Activated T-helper 2 cell treated with anti-CD3 and anti-CD28 coated beads, Interferon-gamma antibody, Interleukin-2, Interleukin-4, amounts not matched to agents 10 μg/mL and 5 μg/mL and 100 μg/mL, durations not matched to agents 14 hours and 24 hours and 36 hours (primary cell): ENCODE measurements around the gene CHCHD5. TPM values are rescaled to one million over a fixed set of nuclear protein-coding genes. Genes with fewer than 3 reads are reported as not detected.
"Not testable (repeated sequence)": the region's sequence is repeated elsewhere in the genome, so short reads cannot be mapped to it uniquely, and the experiment has no call there.

Experiments used
- DNase-seq: peaks from one replicate; pipeline ENCODE4 v3.0.0; 2021; ENCODE audit warnings: low spot score
- H3K27ac Mint-ChIP-seq: one replicate; pipeline ENCODE4 v1.8.0; 2021; ENCODE audit warnings: mixed read lengths
- H3K27me3 Mint-ChIP-seq: one replicate; pipeline ENCODE4 v1.8.0; 2021; ENCODE audit warnings: low read depth, mixed read lengths
- H3K36me3 Mint-ChIP-seq: one replicate; pipeline ENCODE4 v1.8.0; 2021; ENCODE audit warnings: low read depth, mixed read lengths
- H3K4me1 Mint-ChIP-seq: one replicate; pipeline ENCODE4 v1.8.0; 2021; ENCODE audit warnings: low read depth, mixed read lengths
- H3K4me3 Mint-ChIP-seq: one replicate; pipeline ENCODE4 v1.8.0; 2021; ENCODE audit warnings: low read depth, mild to moderate bottlenecking, moderate library complexity, mixed read lengths
- H3K9me3 Mint-ChIP-seq: one replicate; pipeline ENCODE4 v1.8.0; 2021; ENCODE audit warnings: mixed read lengths
- intact Hi-C: fragments of 100-400 bp; cut with micrococcal nuclease; formaldehyde crosslinking; loops from one replicate; pipeline ENCODE4 v1.15.1; 2023
- total RNA-seq: library from RNA; stranded (reverse); gene quantifications from 2 replicates; pipeline ENCODE4 v1.2.3, GENCODE V29; 2022

The CHCHD5 gene
- total RNA-seq, 1 donor from 2014 or later: 36.7 TPM

DNA sequence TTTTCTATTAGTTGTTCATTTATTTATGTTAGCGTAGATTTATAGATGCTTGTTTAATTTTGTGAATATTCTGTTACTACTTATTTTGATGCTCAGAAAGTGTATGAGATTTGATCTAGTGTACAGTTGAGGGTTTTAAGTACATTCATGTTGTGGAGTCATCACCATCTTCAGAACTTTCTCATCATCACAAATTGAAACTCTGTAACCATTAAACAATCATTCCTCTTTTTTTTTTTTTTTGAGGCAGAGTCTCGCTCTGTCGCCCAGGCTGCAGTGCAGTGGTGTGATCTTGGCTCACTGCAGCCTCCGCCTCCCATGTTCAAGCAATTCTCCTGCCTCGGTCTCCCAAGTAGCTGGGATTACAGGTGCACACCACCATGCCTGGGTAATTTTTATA is 17.9 kb upstream of the CHCHD5 start:
- intact Hi-C loops, H3K9me3 Mint-ChIP-seq, DNase-seq, H3K4me3 Mint-ChIP-seq, H3K27me3 Mint-ChIP-seq: not testable (repeated sequence)
- H3K36me3 Mint-ChIP-seq: peaks cover 86% of the 10 kb centered on the region
- peaks cover 11% of the 10 kb centered on the region for H3K4me1 Mint-ChIP-seq
- peak overlapping the region; percentile 60 for H3K27ac Mint-ChIP-seq

- no peaks in the 10 kb centered on the region for H3K27me3 Mint-ChIP-seq
- no peak for DNase-seq
- H3K4me3 Mint-ChIP-seq: no peak overlapping the region
- intact Hi-C loops: no loop called here
- no peak overlapping the region for H3K27ac Mint-ChIP-seq
- H3K4me1 Mint-ChIP-seq: no peaks in the 10 kb centered on the region
- peaks cover 86% of the 10 kb centered on the region for H3K36me3 Mint-ChIP-seq
- no peaks in the 10 kb centered on the region for H3K9me3 Mint-ChIP-seq
These were observed 12.4 kb upstream of the CHCHD5 start for GRCh38 chr2:112572005-112572404.

GRCh38 chr2:112577756-112578155 is 6.7 kb upstream of the CHCHD5 start:
- no peaks in the 10 kb centered on the region for H3K27me3 Mint-ChIP-seq
- peaks cover 42% of the 10 kb centered on the region for H3K36me3 Mint-ChIP-seq
- H3K4me1 Mint-ChIP-seq: peaks cover 7% of the 10 kb centered on the region
- no peak overlapping the region for H3K27ac Mint-ChIP-seq
- H3K4me3 Mint-ChIP-seq: no peak overlapping the region
- H3K9me3 Mint-ChIP-seq: no peaks in the 10 kb centered on the region
- intact Hi-C loops: no loop called here
- DNase-seq: no peak

- no peaks in the 10 kb centered on the region for H3K27me3 Mint-ChIP-seq
- peaks cover 29% of the 10 kb centered on the region for H3K36me3 Mint-ChIP-seq
- H3K9me3 Mint-ChIP-seq: no peaks in the 10 kb centered on the region
- H3K4me3 Mint-ChIP-seq: no peak overlapping the region
- DNase-seq: no peak
- H3K27ac Mint-ChIP-seq: no peak overlapping the region
- H3K4me1 Mint-ChIP-seq: peaks cover 15% of the 10 kb centered on the region
- intact Hi-C loops: no loop called here
These were observed 5.2 kb upstream of the CHCHD5 start for GRCh38 chr2:112579241-112579640.

DNA sequence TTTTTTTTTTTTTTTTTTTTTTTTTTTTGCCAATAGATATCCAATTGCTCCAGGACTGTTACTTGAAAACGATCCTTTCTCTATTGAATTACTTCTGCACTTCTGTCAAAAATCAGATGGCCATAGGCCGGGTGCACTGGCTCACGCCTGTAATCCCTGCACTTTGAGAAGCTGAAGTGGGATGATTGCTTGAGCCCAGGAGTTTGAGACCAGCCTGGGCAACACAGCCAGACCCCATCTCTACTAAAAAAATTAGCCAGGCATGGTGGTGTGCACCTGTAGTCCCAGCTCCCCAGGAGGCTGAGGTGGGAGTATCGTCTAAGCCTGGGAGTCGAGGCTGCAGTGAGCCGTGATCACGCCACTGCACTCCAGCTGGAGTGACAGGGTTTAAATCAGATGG is 4.3 kb upstream of the CHCHD5 start:
- H3K27me3 Mint-ChIP-seq: no peaks in the 10 kb centered on the region
- no peak overlapping the region for H3K27ac Mint-ChIP-seq

DNA sequence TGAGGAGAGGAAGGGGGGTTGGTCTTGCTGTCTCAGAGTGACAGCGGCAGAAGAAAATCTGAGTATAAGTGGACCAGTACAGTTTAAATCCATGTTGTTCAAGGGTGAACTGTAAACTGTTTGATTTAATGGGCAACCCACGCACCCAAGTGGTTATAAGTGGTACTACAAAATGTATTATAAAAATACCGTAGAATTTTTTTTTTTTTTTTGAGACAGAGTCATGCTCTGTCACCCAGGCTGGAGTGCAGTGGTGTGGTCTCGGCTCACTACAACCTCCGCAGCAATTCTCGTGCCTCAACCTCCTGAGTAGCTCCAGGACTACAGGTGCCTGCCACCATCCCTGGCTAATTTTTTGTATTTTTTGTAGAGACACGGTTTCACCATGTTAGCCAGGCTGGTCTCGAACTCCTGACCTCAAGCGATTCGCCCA is 2.1 kb upstream of the CHCHD5 start:
- no peaks in the 10 kb centered on the region for H3K27me3 Mint-ChIP-seq
- no peaks in the 10 kb centered on the region for H3K9me3 Mint-ChIP-seq
- peaks cover 28% of the 10 kb centered on the region for H3K4me1 Mint-ChIP-seq
- H3K36me3 Mint-ChIP-seq: peaks cover 20% of the 10 kb centered on the region
- H3K4me3 Mint-ChIP-seq: peak overlapping the region; percentile 10
- peak overlapping the region; percentile 50 for H3K27ac Mint-ChIP-seq
- intact Hi-C loops: loop anchor here (5.0 kb wide), 4 partner anchors 305 to 700 kb away; partner anchors contain the start of genes ANAPC1, ZC3H6 and ZC3H8
- DNase-seq: no peak

More for the DNA sequence above, 4.3 kb upstream of the CHCHD5 start:
- intact Hi-C loops: loop anchor here (5.0 kb wide), 4 partner anchors 303 to 698 kb away; partner anchors contain the start of genes ANAPC1, ZC3H6 and ZC3H8
- Mint-ChIP-seq H3K36me3 (peaks cover 27% of the 10 kb centered on the region), H3K9me3 (no peaks in the 10 kb centered on the region), H3K4me3 (no peak overlapping the region), H3K4me1 (peaks cover 19% of the 10 kb centered on the region)
- no peak for DNase-seq

DNA sequence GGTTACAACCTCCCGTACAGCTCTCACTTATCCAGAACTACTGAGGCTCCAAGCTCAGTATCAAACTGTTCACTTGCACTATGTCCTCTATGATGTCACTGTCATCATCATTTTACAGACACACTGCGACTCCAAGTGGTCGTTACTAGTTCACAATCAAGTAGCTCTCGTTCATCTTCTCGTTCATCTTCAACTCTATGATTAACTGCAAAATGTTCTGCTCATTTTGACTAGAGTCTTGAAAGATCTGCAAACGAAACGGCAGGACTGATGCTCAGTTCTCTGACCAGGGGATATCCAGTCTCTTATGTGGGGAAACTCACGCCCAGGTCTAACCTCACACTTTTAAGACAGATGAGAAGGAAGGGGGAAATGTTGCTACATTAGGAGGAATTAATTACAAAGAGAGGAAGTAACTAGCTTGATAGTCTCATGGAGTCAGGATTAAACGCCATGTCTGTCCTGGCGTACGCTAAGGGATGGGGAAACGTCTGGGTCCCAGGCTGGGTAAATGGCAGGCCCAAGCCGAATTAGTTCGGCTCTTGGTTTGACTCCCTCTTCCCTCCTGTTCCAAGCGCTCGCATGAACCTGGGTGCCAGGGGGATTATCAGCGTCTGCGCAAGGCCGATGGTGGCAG is 794 bp upstream of the CHCHD5 start:
- Mint-ChIP-seq H3K27me3 (no peaks in the 10 kb centered on the region), H3K9me3 (no peaks in the 10 kb centered on the region), H3K27ac (peak overlapping the region; percentile 98), H3K36me3 (peaks cover 18% of the 10 kb centered on the region), H3K4me3 (peak overlapping the region; percentile 97), H3K4me1 (peaks cover 28% of the 10 kb centered on the region)
- intact Hi-C loops: loop anchor here (1.0 to 5.0 kb wide), 9 partner anchors 41 to 701 kb away; partner anchors contain the start of genes ANAPC1, POLR1B, SLC20A1 and ZC3H6
- no peak for DNase-seq

- Mint-ChIP-seq H3K4me3 (peak overlapping the region; percentile 97), H3K27me3 (no peaks in the 10 kb centered on the region), H3K9me3 (no peaks in the 10 kb centered on the region), H3K36me3 (peaks cover 18% of the 10 kb centered on the region), H3K4me1 (peaks cover 25% of the 10 kb centered on the region), H3K27ac (peak overlapping the region; percentile 98)
- no peak for DNase-seq
- intact Hi-C loops: loop anchor here (1.0 to 5.0 kb wide), 9 partner anchors 43 to 703 kb away; partner anchors contain the start of genes ANAPC1, POLR1B, SLC20A1 and ZC3H6
These were observed 462 bp downstream of the CHCHD5 start for GRCh38 chr2:112584891-112585250.

DNA sequence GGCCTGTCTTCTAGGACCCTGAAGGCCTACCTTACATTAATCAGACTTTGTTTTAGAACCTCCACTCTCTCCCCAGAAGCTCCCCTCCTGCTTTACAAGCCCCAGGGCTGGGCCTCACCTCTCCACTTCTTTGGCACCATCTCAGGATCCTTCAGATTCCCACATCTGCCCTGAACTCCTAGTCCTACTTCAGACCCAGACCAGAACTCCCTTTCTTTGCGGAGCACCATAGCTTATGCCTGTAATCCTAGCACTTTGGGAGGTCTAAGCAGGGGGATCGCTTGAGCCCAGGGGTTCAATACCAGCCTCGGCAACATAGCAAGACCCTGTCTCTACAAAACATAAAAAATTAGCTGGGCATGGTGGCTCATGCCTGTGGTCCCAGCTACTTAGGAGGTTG is 991 bp downstream of the CHCHD5 start:
- Mint-ChIP-seq H3K36me3 (peaks cover 18% of the 10 kb centered on the region), H3K4me3 (peak overlapping the region; percentile 97), H3K4me1 (peaks cover 25% of the 10 kb centered on the region), H3K9me3 (no peaks in the 10 kb centered on the region), H3K27me3 (no peaks in the 10 kb centered on the region), H3K27ac (peak overlapping the region; percentile 98)
- DNase-seq: no peak
- intact Hi-C loops: loop anchor here (2.0 kb wide), 1 partner anchor 59 kb away; the partner anchor contains the start of gene SLC20A1

DNA sequence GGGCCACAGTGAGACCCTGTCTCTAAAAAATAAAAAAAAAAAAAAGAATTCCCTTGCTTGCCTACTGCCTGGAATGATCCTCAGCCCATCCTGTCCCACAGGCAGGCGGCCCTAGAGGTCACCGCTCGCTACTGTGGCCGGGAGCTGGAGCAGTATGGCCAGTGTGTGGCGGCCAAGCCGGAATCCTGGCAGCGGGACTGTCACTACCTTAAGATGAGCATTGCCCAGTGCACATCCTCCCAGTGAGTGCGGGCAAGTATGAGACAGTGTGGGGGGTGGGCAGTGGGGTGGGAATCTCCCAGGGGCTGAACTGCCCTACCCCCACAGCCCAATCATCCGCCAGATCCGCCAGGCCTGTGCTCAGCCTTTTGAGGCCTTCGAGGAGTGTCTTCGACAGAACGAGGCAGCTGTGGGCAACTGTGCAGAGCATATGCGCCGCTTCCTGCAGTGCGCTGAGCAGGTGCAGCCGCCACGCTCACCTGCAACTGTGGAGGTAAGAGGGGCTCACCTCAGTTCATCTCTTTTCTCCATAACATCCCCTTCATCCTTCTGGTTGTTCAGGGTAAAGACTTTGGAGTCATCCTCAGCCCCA is 1.6 kb downstream of the CHCHD5 start:
- intact Hi-C loops: loop anchor here (2.0 kb wide), 1 partner anchor 59 kb away; the partner anchor contains the start of gene SLC20A1
- H3K27ac Mint-ChIP-seq: no peak overlapping the region
- H3K36me3 Mint-ChIP-seq: peaks cover 18% of the 10 kb centered on the region
- H3K4me1 Mint-ChIP-seq: peaks cover 25% of the 10 kb centered on the region
- DNase-seq: no peak
- peak overlapping the region; percentile 97 for H3K4me3 Mint-ChIP-seq
- H3K27me3 Mint-ChIP-seq: no peaks in the 10 kb centered on the region
- no peaks in the 10 kb centered on the region for H3K9me3 Mint-ChIP-seq

DNA sequence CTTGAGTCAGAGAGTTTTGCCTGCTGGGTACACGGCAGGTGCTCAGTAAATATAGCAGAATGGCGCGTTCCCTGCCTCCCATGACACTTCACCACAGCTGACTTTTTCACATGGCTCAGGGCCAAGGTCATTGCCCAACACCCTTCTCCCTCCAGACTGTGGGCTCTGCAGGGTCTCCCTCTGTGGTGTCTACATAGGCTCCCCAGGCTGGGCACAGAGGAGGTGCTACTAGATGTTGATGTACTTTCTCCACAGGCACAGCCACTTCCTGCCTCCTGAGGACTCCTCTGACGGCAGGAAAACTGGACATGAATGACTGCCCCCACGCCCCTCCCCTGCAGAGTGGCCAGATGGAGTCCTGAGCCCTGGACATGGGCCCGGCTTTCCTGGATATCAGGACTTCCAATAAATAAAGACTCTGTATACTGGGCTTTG is 4.2 kb downstream of the CHCHD5 start:
- no peak for DNase-seq
- no peak overlapping the region for H3K27ac Mint-ChIP-seq
- H3K4me3 Mint-ChIP-seq: no peak overlapping the region
- peaks cover 15% of the 10 kb centered on the region for H3K4me1 Mint-ChIP-seq
- H3K9me3 Mint-ChIP-seq: no peaks in the 10 kb centered on the region
- no peaks in the 10 kb centered on the region for H3K27me3 Mint-ChIP-seq
- peaks cover 21% of the 10 kb centered on the region for H3K36me3 Mint-ChIP-seq
- intact Hi-C loops: no loop called here

GRCh38 chr2:112591413-112591812 is 7.0 kb downstream of the CHCHD5 start:
- peaks cover 20% of the 10 kb centered on the region for H3K36me3 Mint-ChIP-seq
- no peaks in the 10 kb centered on the region for H3K27me3 Mint-ChIP-seq
- no peak overlapping the region for H3K4me3 Mint-ChIP-seq
- H3K27ac Mint-ChIP-seq: no peak overlapping the region
- intact Hi-C loops: no loop called here
- H3K9me3 Mint-ChIP-seq: no peaks in the 10 kb centered on the region
- peaks cover 3% of the 10 kb centered on the region for H3K4me1 Mint-ChIP-seq
- DNase-seq: no peak

GRCh38 chr2:112593736-112594135 is 9.3 kb downstream of the CHCHD5 start:
- Mint-ChIP-seq H3K36me3 (peaks cover 6% of the 10 kb centered on the region), H3K4me1 (no peaks in the 10 kb centered on the region), H3K27ac (no peak overlapping the region), H3K4me3 (no peak overlapping the region), H3K9me3 (no peaks in the 10 kb centered on the region), H3K27me3 (no peaks in the 10 kb centered on the region)
- no peak for DNase-seq
- intact Hi-C loops: no loop called here
